GM19452 (cell line): ENCODE measurements around the gene RNF224.

Source experiments
- ATAC-seq: cut with Tn5 transposase; IDR thresholded peaks from one replicate; pipeline ENCODE4 v1.9.1; 2021; ENCODE audit not compliant: unreplicated experiment

RNF224 gene

DNA sequence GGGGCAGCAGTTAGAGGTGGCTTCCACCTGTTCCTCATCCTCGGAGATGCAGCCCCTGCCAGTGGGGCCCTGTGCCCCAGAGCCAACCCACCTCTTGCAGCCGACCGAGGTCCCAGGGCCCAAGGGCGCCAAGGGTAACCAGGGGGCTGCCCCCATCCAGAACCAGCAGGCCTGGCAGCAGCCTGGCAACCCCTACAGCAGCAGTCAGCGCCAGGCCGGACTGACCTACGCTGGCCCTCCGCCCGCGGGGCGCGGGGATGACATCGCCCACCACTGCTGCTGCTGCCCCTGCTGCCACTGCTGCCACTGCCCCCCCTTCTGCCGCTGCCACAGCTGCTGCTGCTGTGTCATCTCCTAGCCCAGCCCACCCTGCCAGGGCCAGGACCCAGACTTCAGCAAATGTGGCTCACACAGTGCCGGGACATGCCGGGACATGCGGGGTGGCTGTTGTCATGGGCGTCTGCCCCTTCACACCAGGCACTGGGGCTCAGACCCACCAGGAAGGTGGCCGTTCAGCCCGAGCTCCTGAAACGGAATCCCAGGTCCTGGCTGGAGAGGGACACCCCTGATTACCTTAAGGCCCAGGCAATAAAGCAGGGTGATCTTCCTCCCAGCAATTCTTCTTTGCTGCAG, 1.5 kb upstream of the RNF224 start:
- no peak for ATAC-seq

DNA sequence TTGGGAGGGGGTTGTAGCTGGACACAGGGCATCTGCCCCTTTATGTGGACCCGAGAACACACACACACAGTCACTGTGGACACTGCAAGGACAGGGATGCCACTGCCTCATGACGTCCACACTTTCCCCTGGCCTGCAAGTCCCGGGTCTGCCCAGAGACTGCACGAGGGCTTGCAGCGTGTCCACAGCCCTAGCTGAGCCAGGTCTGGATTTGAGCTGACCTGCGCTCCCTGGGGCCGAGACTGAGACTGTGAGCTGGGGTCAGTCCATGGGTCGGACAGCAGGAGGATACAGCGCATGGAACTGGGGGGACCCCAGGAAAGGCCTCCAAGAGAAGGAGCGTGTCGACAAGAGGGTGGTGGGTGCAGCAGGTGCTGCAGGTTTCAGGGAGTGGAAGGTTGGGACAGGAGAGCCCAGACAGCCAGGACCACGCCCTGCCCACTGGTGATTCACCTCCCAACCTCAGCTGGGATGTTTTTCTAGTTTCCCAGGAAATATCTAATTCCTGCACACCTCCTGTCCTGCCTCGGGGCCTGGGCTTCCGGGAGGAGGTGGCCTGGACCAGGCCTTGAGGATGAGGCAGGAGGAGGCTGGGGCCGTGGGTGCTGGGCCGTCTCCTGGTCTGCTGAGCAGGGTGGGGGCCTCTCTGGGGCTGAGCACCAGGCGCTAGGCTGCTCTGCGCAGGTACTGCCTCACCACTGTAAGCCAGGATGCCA, 806 bp upstream of the RNF224 start:
- no peak for ATAC-seq

GRCh38 chr9:137227853-137228505, 677 bp downstream of the RNF224 start:
- ATAC-seq, result no peak

- ATAC-seq, result no peak
Observed at GRCh38 chr9:137228506-137228967, 1.2 kb downstream of the RNF224 start.

DNA sequence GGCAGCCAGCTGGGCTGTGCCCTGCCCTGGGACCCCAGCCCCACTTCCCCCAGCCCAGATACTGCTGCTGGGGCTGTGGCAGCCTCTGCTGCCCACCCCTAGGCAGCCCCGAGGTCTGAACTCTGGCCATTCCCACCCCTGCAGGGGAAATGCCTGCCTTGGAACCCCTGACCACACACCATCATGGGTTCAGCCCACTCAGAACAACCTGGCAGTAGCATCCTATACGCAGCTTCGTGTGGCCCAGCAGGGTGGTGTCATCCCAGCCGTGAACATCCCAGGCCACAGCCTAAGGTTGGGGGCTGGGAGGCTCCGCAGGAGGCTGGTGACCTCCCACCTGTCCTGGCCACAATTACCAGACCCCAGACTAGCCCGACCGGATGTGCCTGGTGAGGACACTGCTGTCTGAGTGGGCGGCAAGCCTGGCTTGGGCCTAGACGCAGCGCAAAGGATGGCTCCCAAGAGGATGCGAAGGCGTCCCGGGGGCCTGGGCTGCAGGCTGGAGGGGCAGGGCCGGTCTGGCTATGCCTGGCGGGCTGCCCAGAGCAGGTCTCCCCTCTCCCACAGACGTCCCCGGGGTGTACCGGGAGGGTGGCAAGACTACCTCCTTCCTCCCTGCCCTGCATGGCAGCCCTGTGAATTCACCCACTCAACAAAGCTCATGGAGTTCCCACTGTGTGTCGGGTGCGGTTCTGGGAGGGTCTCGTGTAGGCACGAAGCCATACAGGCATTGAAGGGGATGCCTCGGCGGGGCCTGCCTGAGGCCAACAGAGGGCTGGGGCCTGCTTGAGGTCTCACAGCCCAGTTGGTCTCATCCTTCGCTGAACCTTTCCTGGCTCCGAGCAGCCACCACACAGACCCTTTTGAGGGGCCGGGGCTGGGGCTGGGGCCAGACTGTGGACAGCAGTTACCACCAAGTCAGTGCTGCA, 1.9 kb downstream of the RNF224 start:
- ATAC-seq, result no peak

DNA sequence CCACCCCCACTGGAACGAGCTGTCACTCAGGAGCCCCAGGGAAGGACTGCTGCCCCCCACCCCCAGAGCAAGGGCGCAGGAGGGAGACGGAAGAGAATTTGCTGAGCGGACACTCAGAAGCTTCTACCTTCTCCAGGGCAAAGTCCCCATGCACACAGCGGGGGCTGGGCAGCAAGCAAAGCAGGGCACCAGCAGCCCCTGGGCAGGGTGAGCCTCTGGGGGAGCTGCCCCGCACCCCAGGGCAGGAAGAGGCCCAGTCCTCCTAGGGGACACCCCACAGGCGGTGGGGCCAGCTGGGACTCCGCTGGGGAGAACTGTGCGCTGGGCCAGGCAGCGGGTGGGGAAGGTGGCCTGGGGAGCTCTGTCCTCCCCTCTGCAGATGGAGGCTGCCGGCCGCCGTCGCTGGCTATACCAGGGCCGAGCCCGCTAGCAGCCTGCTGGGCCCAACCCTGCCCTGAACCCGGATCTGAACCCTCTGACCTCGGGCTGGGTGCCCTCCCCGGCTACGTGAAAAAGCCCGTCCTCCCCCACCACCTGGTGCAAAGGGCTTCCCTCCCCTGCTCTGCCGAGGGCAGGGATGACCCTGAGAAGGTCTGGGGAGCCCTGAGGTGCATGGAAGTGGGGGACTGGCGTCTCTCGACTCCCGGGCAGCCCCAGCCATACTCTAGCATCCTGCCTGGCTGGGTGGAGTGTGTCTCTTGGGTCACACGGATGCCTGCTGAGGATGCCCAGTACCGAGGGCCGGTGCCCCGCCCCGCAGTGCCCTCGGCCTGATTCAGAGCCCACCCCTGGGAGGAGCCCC, 2.8 kb downstream of the RNF224 start:
- ATAC-seq, result no peak

GRCh38 chr9:137230705-137231371, 3.5 kb downstream of the RNF224 start, which contains the start of gene SLC34A3:
Gene SLC34A3 (plus strand): TSS chr9:137230901. CDS start chr9:137231703, 802 bp downstream.
- ATAC-seq, result no peak

DNA sequence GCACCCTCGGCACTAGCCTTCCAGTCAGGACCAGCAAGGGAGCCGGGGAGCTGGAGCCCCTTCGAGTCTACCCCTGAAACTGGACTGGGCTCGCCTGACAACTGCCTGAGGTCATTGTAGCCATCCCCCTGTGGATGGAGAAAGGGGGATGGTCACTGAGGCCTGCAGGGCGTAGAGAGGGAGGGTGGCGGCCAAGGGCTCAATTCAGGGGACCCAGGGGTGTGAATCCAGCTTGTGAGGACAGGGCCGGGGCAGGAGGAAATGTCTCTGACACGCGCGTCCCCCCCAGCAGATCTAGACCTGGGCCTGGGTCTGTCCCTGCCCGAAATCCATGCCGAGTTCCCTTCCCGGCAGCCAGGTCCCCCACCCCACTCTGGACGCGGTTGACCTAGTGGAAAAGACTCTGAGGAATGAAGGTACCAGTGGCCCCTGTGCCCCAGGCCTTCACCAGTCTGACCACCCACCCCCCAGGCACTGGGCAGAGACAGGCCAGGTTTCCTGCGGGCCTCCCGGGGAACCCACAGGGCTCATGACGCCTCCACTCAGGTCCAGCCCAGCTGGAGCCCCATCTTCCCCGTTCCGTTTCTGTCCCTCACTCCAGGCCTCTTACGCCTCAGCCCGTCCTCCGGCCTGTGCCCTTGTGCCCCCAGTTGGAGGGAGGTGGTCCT, 4.2 kb downstream of the RNF224 start:
- ATAC-seq, result no peak

DNA sequence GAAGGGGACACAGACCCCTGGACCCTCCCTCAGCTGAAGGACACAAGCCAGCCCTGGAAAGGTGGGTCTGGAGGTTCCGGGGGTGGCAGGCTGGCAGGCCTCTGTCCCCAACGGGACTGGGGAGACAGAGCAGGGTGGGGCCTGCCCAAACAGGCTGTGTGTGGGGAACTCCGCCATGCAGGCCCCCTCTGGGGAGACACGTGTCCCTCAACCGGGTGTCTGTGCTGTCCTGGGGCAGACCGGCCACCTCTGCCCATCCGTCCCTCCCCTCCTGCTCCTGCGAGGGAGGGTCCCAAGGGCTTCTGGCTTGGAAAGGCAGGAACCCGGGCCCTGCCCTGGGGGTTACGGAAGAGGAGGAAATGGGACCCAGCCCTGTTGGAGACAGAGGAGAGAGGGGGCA, 4.8 kb downstream of the RNF224 start:
- ATAC-seq, result no peak

DNA sequence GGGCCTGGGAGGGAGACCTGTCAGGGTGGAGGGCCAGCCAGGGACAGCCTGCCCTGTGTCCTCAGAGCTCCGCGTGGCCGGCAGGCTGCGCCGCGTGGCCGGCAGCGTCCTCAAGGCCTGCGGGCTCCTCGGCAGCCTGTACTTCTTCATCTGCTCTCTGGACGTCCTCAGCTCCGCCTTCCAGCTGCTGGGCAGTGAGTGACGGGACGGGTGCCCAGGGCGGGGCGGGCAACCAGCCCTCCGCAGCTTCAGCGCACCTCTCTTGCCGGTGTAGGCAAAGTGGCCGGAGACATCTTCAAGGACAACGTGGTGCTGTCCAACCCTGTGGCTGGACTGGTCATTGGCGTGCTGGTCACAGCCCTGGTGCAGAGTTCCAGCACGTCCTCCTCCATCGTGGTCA, 5.2 kb downstream of the RNF224 start:
- no peak for ATAC-seq

DNA sequence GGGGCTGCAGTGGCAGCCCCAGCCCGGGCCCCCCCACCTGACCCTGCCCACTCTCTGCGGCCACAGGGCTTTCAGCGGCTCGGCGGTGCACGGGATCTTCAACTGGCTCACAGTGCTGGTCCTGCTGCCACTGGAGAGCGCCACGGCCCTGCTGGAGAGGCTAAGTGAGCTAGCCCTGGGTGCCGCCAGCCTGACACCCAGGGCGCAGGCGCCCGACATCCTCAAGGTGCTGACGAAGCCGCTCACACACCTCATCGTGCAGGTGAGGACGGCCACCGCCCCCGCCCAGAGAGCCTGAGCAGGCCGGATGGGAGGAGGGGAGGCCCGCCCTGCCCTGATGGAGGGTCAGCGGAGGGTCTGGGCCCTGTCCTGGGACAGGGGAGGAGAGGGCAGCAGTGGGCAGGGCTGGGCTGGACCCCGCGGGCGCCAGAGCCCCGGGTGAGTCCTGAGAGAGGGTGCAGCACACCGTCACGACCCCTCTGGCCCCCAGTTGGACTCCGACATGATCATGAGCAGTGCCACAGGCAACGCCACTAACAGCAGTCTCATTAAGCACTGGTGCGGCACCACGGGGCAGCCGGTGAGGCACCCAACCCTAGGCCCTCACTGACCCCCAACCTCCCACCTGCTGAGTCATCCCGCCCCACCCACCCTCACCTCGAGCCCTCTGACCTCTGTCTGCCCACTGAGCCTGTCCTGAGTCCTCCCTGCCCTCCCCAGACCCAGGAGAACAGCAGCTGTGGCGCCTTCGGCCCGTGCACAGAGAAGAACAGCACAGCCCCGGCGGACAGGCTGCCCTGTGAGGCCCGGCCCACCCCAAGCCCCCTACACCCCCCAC, 6.1 kb downstream of the RNF224 start:
- no peak for ATAC-seq

- ATAC-seq, result no peak
Observed at GRCh38 chr9:137234055-137234697, 6.9 kb downstream of the RNF224 start.

GRCh38 chr9:137234758-137235423, 7.6 kb downstream of the RNF224 start:
- ATAC-seq, result no peak

DNA sequence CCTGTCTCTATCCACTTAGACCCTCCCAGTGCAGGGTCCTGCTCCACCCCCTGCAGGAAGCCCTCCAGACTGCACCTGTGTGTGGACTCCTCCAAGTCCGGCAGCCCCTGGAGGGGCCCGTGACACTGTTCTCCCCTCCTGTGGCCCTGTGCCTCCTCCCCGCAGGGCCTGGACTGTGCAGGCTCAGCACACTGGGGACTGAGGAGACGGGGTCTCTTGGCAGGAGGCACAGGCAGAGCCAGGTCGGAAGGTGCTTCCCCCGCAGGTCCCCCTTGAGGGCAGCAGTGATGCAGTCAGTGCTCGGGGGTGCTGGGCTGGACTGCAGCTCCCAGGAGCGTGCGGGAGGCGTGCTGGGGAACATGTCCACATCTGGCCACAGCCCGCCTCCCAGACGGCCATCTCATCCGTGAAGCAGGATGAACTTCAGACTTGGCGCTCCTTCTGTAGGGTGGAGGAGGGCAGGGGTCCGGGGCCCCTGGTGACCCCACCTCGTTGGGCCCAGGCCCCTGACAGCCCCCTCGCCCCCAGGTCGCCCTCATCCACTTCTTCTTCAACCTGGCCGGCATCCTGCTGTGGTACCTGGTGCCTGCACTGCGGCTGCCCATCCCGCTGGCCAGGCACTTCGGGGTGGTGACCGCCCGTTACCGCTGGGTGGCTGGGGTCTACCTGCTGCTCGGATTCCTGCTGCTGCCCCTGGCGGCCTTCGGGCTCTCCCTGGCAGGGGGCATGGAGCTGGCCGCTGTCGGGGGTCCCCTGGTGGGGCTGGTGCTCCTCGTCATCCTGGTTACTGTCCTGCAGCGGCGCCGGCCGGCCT, 8.3 kb downstream of the RNF224 start:
- ATAC-seq, result no peak

GRCh38 chr9:137236238-137236935, 9.1 kb downstream of the RNF224 start:
- ATAC-seq, result no peak

DNA sequence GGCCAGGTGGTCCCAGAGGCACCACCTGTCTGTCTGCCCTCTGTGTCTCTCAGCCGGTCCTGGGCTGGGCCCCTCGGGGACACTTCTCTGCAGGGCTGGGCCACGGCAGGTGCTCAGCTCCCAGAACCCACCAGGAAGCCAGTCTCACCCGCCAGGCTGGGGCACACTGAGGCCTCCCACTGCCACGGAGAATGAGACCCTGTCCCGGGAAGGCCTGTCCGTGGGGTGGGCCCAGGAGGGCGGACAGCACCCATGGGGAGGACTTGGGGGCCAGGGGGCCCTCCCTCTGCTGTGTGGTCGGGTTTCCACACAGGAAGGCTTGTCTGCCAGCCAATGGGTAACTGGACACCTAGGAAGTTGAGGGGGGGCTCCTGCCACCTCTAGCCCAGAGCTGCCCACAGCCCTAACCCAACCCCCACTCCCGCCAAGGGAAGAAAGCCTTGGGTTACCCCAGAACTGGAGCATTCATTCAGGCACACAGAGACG, 9.7 kb downstream of the RNF224 start:
- ATAC-seq, result no peak
